BLaER1 treated with 17β-estradiol and CSF1 and Interleukin-3, amounts not matched to agents 10 nM and 100 nM (cell line): ENCODE results near the gene RBM38.
A peak's percentile ranks its signal among the peaks of the same experiment; 100 is the strongest.

Experiments used
- H3K27ac ChIP-seq, 11 experiments: shearing (Covaris generic); formaldehyde crosslinking; 2 replicates each; pipeline ENCODE4 v1.8.1; 2022
- H3K27me3 ChIP-seq, 11 experiments: shearing (Covaris generic); formaldehyde crosslinking; 2 replicates each; pipeline ENCODE4 v1.8.1; 2022
- H3K36me3 ChIP-seq, 11 experiments: shearing (Covaris generic); formaldehyde crosslinking; 2 replicates each; pipeline ENCODE4 v1.8.1; 2022
- H3K4me1 ChIP-seq, 10 experiments: shearing (Covaris generic); formaldehyde crosslinking; 2 replicates each; pipeline ENCODE4 v1.8.1; 2022
- H3K4me2 ChIP-seq, 11 experiments: shearing (Covaris generic); formaldehyde crosslinking; 2 replicates each; pipeline ENCODE4 v1.8.1; 2022
- H3K4me3 ChIP-seq, 10 experiments: shearing (Covaris generic); formaldehyde crosslinking; 2 replicates each; pipeline ENCODE4 v1.8.1; 2022
- H3K9ac ChIP-seq, 11 experiments: shearing (Covaris generic); formaldehyde crosslinking; 2 replicates each; pipeline ENCODE4 v1.8.1; 2022
- H3K9me3 ChIP-seq, 11 experiments: shearing (Covaris generic); formaldehyde crosslinking; replicated peaks in 1 of 11; 2 replicates each; pipeline ENCODE4 v1.8.1; 2022
- H4K20me1 ChIP-seq, 11 experiments: shearing (Covaris generic); formaldehyde crosslinking; 2 replicates each; pipeline ENCODE4 v1.8.1; 2022
- Cebpa-rat ChIP-seq, 11 experiments: shearing (Covaris generic); IDR thresholded peaks; 2 replicates each; pipeline ENCODE4 v1.8.1; 2022

The RBM38 gene

GRCh38 chr20:57392512-57393271 lies 1.5 kb downstream of the RBM38 start:
- peaks cover 68 to 80% (median 76%) of the 10 kb centered on the region in 10 experiments for H3K4me1 ChIP-seq
- no peaks in the 10 kb centered on the region for H3K27me3 ChIP-seq
- H3K9ac ChIP-seq, result peak overlapping the region; percentile 86 to 100 (median 98)
- peaks cover 55 to 64% (median 63%) of the 10 kb centered on the region in 11 experiments for H4K20me1 ChIP-seq
- peak overlapping the region; percentile 82 to 100 (median 95) for H3K4me3 ChIP-seq
- peak overlapping the region; percentile 95 to 100 (median 99) for H3K4me2 ChIP-seq
- peaks cover 46 to 58% (median 57%) of the 10 kb centered on the region in 11 experiments for H3K36me3 ChIP-seq
- H3K27ac ChIP-seq, result peak overlapping the region; percentile 64 to 99 (median 96)
- TF ChIP-seq Cebpa-rat (IDR thresholded peaks at IDR 0.05), result no peak
- peaks cover 0 to 11% (median 0%) of the 10 kb centered on the region in 11 experiments; a peak in 6 of 22 replicates for H3K9me3 ChIP-seq

- Histone ChIP-seq H3K27ac (peak overlapping the region; percentile 64 to 99 (median 96); a peak in 18 of 22 replicates), H3K4me2 (peak overlapping the region; percentile 95 to 100 (median 99)), H3K9ac (peak overlapping the region; percentile 86 to 100 (median 98))
Measured at GRCh38 chr20:57393321-57394120, 2.3 kb downstream of the RBM38 start.

GRCh38 chr20:57394121-57395082 lies 3.2 kb downstream of the RBM38 start:
- Histone ChIP-seq H3K4me3 (peak overlapping the region; percentile 82 to 100 (median 95)), H3K27me3 (no peaks in the 10 kb centered on the region), H3K36me3 (peaks cover 46 to 75% (median 74%) of the 10 kb centered on the region in 11 experiments), H3K9me3 (peaks cover 0 to 11% (median 0%) of the 10 kb centered on the region in 11 experiments; a peak in 6 of 22 replicates), H3K4me2 (peak overlapping the region; percentile 95 to 100 (median 99)), H4K20me1 (peaks cover 72 to 81% (median 80%) of the 10 kb centered on the region in 11 experiments), H3K9ac (peak overlapping the region; percentile 86 to 100 (median 98)), H3K27ac (peak overlapping the region; percentile 11 to 99 (median 96); a peak in 20 of 22 replicates), H3K4me1 (peaks cover 75 to 82% (median 79%) of the 10 kb centered on the region in 10 experiments)
- TF ChIP-seq Cebpa-rat (IDR thresholded peaks at IDR 0.05), result no peak

More at GRCh38 chr20:57393321-57394120, 2.3 kb downstream of the RBM38 start:
- H3K4me3 ChIP-seq, result peak overlapping the region; percentile 82 to 100 (median 95)
- H3K27me3 ChIP-seq, result no peaks in the 10 kb centered on the region
- peaks cover 0 to 11% (median 0%) of the 10 kb centered on the region in 11 experiments; a peak in 6 of 22 replicates for H3K9me3 ChIP-seq
- no peak for TF ChIP-seq Cebpa-rat (IDR thresholded peaks at IDR 0.05)
- peaks cover 75 to 81% (median 77%) of the 10 kb centered on the region in 10 experiments for H3K4me1 ChIP-seq
- H4K20me1 ChIP-seq, result peaks cover 63 to 73% (median 71%) of the 10 kb centered on the region in 11 experiments
- peaks cover 46 to 66% (median 65%) of the 10 kb centered on the region in 11 experiments for H3K36me3 ChIP-seq

- TF ChIP-seq Cebpa-rat (IDR thresholded peaks at IDR 0.05), result no peak
- peak overlapping the region; percentile 86 to 100 (median 98); a peak in 21 of 22 replicates for H3K9ac ChIP-seq
- peaks cover 75 to 82% (median 79%) of the 10 kb centered on the region in 10 experiments for H3K4me1 ChIP-seq
- H3K27me3 ChIP-seq, result no peaks in the 10 kb centered on the region
- H4K20me1 ChIP-seq, result peaks cover 81 to 91% (median 89%) of the 10 kb centered on the region in 11 experiments
- peaks cover 0 to 11% (median 0%) of the 10 kb centered on the region in 11 experiments; a peak in 6 of 22 replicates for H3K9me3 ChIP-seq
- peak overlapping the region; percentile 95 to 100 (median 99) for H3K4me2 ChIP-seq
- peaks cover 47 to 84% (median 83%) of the 10 kb centered on the region in 11 experiments for H3K36me3 ChIP-seq
- H3K4me3 ChIP-seq, result peak overlapping the region in 9 of 10 experiments; percentile 91 to 100 (median 97); a peak in 16 of 20 replicates
- peak overlapping the region in 10 of 11 experiments; percentile 72 to 99 (median 96); a peak in 19 of 22 replicates for H3K27ac ChIP-seq
Measured at GRCh38 chr20:57395111-57395966, 4.1 kb downstream of the RBM38 start.

- Histone ChIP-seq H3K27ac (peak overlapping the region in 10 of 11 experiments; percentile 54 to 98 (median 94); a peak in 20 of 22 replicates), H3K9me3 (peaks cover 0 to 11% (median 0%) of the 10 kb centered on the region in 11 experiments; a peak in 6 of 22 replicates), H3K4me3 (peak overlapping the region in 9 of 10 experiments; percentile 4 to 100 (median 93); a peak in 16 of 20 replicates), H3K9ac (peak overlapping the region; percentile 86 to 100 (median 98); a peak in 21 of 22 replicates), H3K4me2 (peak overlapping the region; percentile 95 to 100 (median 99)), H3K36me3 (peaks cover 57 to 95% (median 94%) of the 10 kb centered on the region in 11 experiments), H3K4me1 (peaks cover 80 to 86% (median 84%) of the 10 kb centered on the region in 10 experiments), H3K27me3 (no peaks in the 10 kb centered on the region), H4K20me1 (peaks cover 92 to 100% (median 99%) of the 10 kb centered on the region in 11 experiments)
- TF ChIP-seq Cebpa-rat (IDR thresholded peaks at IDR 0.05), result no peak
Measured at GRCh38 chr20:57396212-57396983, 5.2 kb downstream of the RBM38 start.

- peak overlapping the region; percentile 95 to 100 (median 99) for H3K4me2 ChIP-seq
- H3K27ac ChIP-seq, result peak overlapping the region in 10 of 11 experiments; percentile 54 to 98 (median 94); a peak in 20 of 22 replicates
- peak overlapping the region; percentile 86 to 100 (median 98); a peak in 20 of 22 replicates for H3K9ac ChIP-seq
- peaks cover 0 to 10% (median 0%) of the 10 kb centered on the region in 11 experiments; a peak in 6 of 22 replicates for H3K9me3 ChIP-seq
- peaks cover 88 to 93% (median 91%) of the 10 kb centered on the region in 10 experiments for H3K4me1 ChIP-seq
- H4K20me1 ChIP-seq, result peaks cover 99 to 100% (median 100%) of the 10 kb centered on the region in 11 experiments
- peak overlapping the region in 9 of 10 experiments; percentile 4 to 100 (median 93); a peak in 17 of 20 replicates for H3K4me3 ChIP-seq
- peaks cover 65 to 100% (median 99%) of the 10 kb centered on the region in 11 experiments for H3K36me3 ChIP-seq
- TF ChIP-seq Cebpa-rat (IDR thresholded peaks at IDR 0.05), result no peak
- H3K27me3 ChIP-seq, result no peaks in the 10 kb centered on the region
Measured at GRCh38 chr20:57396984-57397692, 5.9 kb downstream of the RBM38 start.
